Fibroblast of the aortic adventitia (primary cell): Measurements from ENCODE around the gene ZSWIM8. TPM values are rescaled to one million over a fixed set of nuclear protein-coding genes. Genes with fewer than 3 reads are reported as not detected.

Experiments
- DNase-seq: peaks from one replicate; pipeline ENCODE4 v3.0.0-alpha.2; 2010; ENCODE audit warnings: low read depth
- H3K4me3 ChIP-seq: 2 replicates; pipeline ENCODE4 v1.5.1; 2011; ENCODE audit warnings: low read depth, mild to moderate bottlenecking, control low read depth, low read length, moderate library complexity
- total RNA-seq: library from RNA; depleted of rRNA; stranded (reverse); fragments of >200 nt; gene quantifications from 2 replicates; pipeline ENCODE4 v1.2.3, GENCODE V29; 2012; ENCODE audit warnings: low replicate concordance
- TF ChIP-seq, protein P1 (sequence below): IDR thresholded peaks from 2 replicates; pipeline ENCODE4 v1.5.1; 2011; ENCODE audit warnings: mild to moderate bottlenecking, low read length, control low read depth, inconsistent platforms; ENCODE audit not compliant: insufficient read depth

ZSWIM8 gene
- total RNA-seq, 1 donor = 48.9 TPM

DNA sequence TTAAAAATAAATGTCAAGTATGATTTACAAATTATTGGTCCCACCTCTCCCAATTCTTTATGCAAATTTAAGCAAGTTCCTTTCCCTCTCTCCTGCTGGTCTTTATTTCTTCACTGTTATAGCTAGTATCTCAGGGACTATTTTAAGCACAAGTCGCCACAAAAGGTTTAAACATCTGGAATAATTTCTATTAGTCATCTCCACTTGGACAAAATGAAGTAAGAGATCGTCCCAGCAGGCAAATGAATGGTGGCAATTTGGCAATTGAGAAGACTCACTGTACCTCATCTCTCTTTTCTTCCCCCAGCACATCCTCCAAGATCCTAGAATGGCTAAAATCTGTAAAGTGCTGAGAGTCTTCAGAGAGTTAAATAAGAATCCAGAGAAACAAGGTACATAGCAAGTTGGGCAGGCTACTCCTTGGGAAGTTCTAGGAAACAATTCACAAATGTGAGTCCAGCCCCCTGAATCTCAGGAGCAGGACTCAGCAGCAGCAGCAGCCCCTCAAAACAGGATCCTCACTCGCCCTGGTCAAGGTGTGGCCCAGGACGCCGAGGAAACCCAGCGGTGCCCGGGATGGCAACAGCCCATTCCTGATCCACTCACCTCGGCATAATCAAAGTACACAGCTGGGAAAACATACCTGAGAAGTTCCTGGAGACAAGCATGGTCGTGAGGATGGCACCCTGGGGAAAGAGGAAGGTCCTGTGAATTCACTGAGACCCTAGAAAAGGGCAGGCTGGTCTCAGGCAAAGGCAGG lies 56.3 kb downstream of the ZSWIM8 start:
- TF ChIP-seq, protein P1, sequence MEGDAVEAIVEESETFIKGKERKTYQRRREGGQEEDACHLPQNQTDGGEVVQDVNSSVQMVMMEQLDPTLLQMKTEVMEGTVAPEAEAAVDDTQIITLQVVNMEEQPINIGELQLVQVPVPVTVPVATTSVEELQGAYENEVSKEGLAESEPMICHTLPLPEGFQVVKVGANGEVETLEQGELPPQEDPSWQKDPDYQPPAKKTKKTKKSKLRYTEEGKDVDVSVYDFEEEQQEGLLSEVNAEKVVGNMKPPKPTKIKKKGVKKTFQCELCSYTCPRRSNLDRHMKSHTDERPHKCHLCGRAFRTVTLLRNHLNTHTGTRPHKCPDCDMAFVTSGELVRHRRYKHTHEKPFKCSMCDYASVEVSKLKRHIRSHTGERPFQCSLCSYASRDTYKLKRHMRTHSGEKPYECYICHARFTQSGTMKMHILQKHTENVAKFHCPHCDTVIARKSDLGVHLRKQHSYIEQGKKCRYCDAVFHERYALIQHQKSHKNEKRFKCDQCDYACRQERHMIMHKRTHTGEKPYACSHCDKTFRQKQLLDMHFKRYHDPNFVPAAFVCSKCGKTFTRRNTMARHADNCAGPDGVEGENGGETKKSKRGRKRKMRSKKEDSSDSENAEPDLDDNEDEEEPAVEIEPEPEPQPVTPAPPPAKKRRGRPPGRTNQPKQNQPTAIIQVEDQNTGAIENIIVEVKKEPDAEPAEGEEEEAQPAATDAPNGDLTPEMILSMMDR = no peak
- DNase-seq = peak; percentile 56
- no peak overlapping the region for H3K4me3 ChIP-seq

DNA sequence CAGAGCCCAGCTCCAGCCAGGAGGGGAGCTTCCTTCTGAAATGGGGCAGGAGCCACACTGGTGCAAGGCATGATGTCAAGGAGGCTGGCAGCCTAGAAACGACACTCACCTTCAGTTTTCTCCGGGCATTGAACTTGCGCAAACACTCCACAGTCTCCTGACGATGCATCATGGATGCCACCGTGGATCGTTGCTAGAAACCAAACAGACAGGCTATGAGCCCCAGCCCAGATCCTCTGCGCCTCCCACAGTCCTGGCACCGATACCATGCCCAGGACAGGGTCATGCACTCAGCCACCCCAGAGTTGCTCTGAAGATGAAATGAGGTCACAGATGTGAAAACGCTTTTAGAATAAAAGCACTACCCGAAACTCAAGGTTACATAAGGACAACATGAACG lies 56.9 kb downstream of the ZSWIM8 start:
- no peak for DNase-seq
- TF ChIP-seq, protein P1 = no peak
- H3K4me3 ChIP-seq = no peak overlapping the region

DNA sequence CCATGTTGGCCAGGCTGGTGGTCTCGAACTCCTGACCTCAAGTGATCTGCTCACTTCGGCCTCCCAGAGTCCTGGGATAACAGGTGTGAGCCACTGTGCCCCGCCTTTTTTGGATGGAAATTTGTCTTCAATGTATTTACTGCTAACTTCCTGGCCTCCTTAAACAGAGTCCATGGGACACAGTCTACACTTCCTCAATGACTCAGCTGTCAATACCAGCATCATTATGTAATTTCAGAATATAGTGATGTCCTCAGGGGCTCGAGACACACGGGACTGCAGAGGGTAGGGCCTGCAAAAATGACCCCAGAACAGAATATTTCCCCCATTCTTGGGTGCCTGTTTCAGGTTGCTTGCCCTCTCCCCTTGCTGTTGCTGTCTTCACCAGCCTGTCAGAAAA lies 57.9 kb downstream of the ZSWIM8 start:
- DNase-seq = no peak
- TF ChIP-seq, protein P1 = no peak
- H3K4me3 ChIP-seq = no peak overlapping the region

DNA sequence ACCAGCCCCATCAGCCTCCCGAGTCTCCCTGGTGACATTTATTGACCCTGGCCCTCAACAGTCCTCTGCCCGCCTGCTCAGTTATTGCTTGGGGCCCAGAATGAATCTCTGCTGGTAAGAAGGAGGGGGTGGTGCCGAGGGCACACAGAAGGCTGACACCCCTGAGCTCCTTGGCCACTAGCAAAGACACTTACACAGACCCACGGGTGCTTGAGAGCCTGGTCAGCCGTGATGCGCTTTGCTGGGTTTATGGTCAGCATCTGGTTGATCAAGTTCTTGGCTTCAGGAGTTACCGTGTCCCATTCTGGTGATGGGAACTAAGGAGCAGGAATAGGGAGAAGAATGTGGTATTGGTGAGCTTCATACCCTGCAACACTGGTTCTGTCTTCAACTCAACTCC lies 61.6 kb downstream of the ZSWIM8 start:
- TF ChIP-seq, protein P1 = no peak
- H3K4me3 ChIP-seq = no peak overlapping the region
- no peak for DNase-seq

DNA sequence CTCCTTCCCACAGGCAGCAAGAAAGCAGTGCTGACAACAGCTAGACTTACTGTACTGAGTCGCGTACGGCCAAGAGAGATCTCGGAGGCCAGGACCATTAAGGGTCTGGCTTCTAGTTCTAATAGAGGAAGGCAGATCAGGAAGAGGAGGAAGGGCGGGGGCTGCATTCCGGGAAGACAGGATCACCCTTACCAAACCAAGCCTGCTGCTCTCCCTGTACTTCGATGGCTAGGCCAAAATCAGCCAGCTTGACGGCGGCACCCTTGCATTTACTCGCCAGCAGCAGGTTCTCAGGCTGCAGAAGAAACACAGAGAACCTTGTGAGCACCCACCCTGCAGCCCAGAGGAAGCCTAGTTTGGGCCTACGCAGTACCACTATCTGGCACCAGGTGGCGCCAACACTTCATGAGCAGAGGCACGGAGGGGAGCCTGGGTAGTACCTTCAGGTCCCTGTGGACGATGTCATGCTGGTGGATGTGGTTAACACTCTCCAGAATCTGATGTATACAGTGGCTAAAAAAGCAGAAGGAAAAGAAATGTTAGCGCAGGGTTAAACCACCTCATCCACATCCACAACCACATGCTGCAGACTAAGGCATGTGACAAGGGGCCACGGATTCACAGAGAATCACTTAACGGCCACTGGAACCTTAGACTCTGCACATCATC lies 63.5 kb downstream of the ZSWIM8 start:
- H3K4me3 ChIP-seq = no peak overlapping the region
- peak; percentile 84 for DNase-seq
- TF ChIP-seq, protein P1 = peak; percentile 100

DNA sequence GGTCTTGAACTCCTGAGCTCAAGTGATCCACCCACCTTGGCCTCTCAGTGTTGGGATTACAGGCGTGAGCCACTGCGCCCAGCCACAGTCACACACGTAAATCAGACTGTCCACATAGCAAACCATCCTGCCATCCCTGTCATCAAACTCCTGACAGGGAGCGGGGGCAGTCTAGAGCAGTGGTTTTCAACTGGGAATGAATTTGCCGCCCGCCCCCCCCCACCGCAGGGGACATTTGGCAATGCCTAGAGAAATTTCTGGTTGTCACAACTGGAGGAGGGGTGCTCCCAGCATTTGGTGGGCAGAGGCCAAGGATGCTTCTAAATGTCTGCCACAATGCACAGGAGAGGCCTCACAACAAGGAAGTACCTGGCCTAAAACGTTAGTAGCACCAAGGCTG lies 64.8 kb downstream of the ZSWIM8 start:
- H3K4me3 ChIP-seq = no peak overlapping the region
- DNase-seq = no peak
- TF ChIP-seq, protein P1 = no peak
